Heart right ventricle (tissue), 16 donors: ENCODE results near the gene PIM1. TPM values are rescaled to one million over a fixed set of nuclear protein-coding genes. Genes with fewer than 3 reads are reported as not detected.

Experiments
- ATAC-seq, 8 donors: fragments of 200-7000 bp; cut with Tn5 transposase; one replicate each; pipeline ENCODE4 v1.9.1; 2020; ENCODE audit warnings: mild to moderate bottlenecking in 8 of 8, moderate library complexity in 8 of 8, moderate number of reproducible peaks in 1 of 8
- DNase-seq, 2 donors: peaks; one replicate each; pipeline ENCODE4 v3.0.0-alpha.2; 2020
- H3K27ac ChIP-seq, 10 donors: fragments of 200-600 bp; sonication (generic) in 2 of 10; one replicate each; pipeline versions ENCODE4 v1.5.0 to v1.8.0; 2020 to 2022; ENCODE audit warnings: mild to moderate bottlenecking in 3 of 10
- H3K27me3 ChIP-seq, 7 donors: fragments of 200-600 bp; one replicate each; pipeline ENCODE4 v1.8.0; 2021 to 2022; ENCODE audit warnings: mild to moderate bottlenecking in 2 of 7
- H3K36me3 ChIP-seq, 9 donors: fragments of 200-600 bp; sonication (generic) in 1 of 9; one replicate each; pipeline versions ENCODE4 v1.5.0 to v1.8.0; 2020 to 2022; ENCODE audit warnings: mild to moderate bottlenecking in 2 of 9
- H3K4me1 ChIP-seq, 9 donors: fragments of 200-600 bp; sonication (generic) in 1 of 9; one replicate each; pipeline versions ENCODE4 v1.5.0 to v1.8.0; 2020 to 2022; ENCODE audit warnings: mild to moderate bottlenecking in 4 of 9
- H3K4me3 ChIP-seq, 10 donors: fragments of 200-600 bp; sonication (generic) in 2 of 10; one replicate each; pipeline versions ENCODE4 v1.5.0 to v1.8.0; 2020 to 2022; ENCODE audit warnings: mild to moderate bottlenecking in 7 of 10, moderate library complexity in 2 of 10
- H3K9me3 ChIP-seq, 11 donors: fragments of 200-600 bp in 10 of 11; sonication (generic) in 2 of 11; one replicate each; pipeline versions ENCODE4 v1.5.0 to v1.8.0; 2013 to 2022; ENCODE audit warnings: mild to moderate bottlenecking in 2 of 11, control low read depth in 1 of 11, moderate library complexity in 1 of 11
- WGBS, 2 donors: extraction: QIAGEN DNeasy Blood & Tissue Kit; methylation state at CpG; one replicate each; pipeline ENCODE4 v1.1.7; 2013; ENCODE audit warnings: inconsistent platforms in 1 of 2; 5-methylcytosine and 5-hydroxymethylcytosine counted together
- intact Hi-C, 10 donors: fragments of 100-400 bp; cut with DNase I; formaldehyde crosslinking; loops; one replicate each; pipeline versions ENCODE4 v1.11.1 to v1.14.2; 2022
- polyA plus RNA-seq, 2 donors: library from polyadenylated mRNA; stranded (reverse); fragments of 200-250 nt; gene quantifications; one replicate each; pipeline ENCODE4 v1.2.3, GENCODE V29; 2013
- total RNA-seq, 10 donors: library from RNA; stranded (reverse); fragmentation: NEBNext Ultra II Directional in 3 of 10; extraction: Animal tissue kit (Norgen Biotek cat#: 25700) in 3 of 10; gene quantifications; one replicate each; pipeline versions ENCODE4 v1.2.1 to v1.2.4, GENCODE V29; 2021 to 2023
- TF ChIP-seq, protein P1 (sequence below), 9 donors: fragments of 200-600 bp; sonication (generic) in 2 of 9; IDR thresholded peaks; one replicate each; pipeline versions ENCODE4 v1.5.0 to v1.8.0; 2021 to 2022; ENCODE audit warnings: antibody characterized with exemption in 9 of 9, mild to moderate bottlenecking in 5 of 9, moderate library complexity in 1 of 9
- donor health status: Arrhythmogenic right ventricular cardiomyopathy.
- donor health status: ischemic (EF 13 %, LVEDD 7.1; RV severe dilation, severe dysfunction).
- donor health status: healthy with polysubstance abuse.
- donor health status: DM: no; HTN: yes; CAD: no.
- donor health status: DM: no; HTN: no; CAD: no.
- donor health status: ischemic (EF 25% LVEDD 6.9; RV normal size, moderate dysfunction).
- donor health status: ischemic (EF 25% LVEDD 5.7; RV mildly dilated, moderate dysfunction).
- donor health status: healthy.
- donor health status: DM: yes; HTN: yes; CAD: no.
- donor health status: Ischemic cardiomyopathy.
- donor health status: ischemic (EF 35%, LVEDD 5.7; RV mildly dilated, moderate dysfunction).
- donor health status: nonischemic (EF 11% LVEDD 7.7; RV severe dilation, severe dysfunction).
- donor health status: DM: yes; HTN: yes; CAD: no.
- donor health status: PGD.
- donor health status: ischemic (EF 29% LVEDD 5.4; RV normal size, mild dysfunction).
- donor health status: nonischemic (EF 23%, LVEDD 6.1; RV moderate dilation, normal function).

The PIM1 gene
- total and polyA plus RNA-seq, 12 donors: 9.2 to 106 (median 16.3) TPM

DNA sequence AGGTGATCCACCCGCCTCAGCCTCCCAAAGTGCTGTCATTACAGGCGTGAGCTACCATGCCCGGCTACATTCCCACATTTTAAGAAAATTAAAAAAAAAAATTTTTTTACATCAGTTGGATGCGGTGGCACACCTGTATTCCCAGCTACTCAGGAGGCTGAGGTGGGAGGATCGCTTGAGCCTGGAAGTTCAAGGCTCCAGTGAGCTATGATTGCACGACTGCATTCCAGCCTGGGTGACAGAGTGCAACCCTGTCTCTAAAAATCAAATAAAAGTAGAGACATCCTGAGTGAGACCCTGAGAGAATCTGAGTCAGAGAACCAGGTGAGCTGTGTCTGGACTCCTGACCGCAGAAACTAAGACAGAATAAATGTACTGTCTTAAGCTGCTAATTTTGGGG is 38.8 kb downstream of the PIM1 start:
- Histone ChIP-seq H3K4me1 (peaks cover 0 to 46% (median 0%) of the 10 kb centered on the region in 9 donors), H3K27ac (peak overlapping the region in 1 of 10 donors; percentile 72), H3K4me3 (no peak overlapping the region), H3K36me3 (no peaks in the 10 kb centered on the region), H3K9me3 (no peaks in the 10 kb centered on the region), H3K27me3 (no peaks in the 10 kb centered on the region)
- WGBS, 2 donors: 96 to 97% methylated on average over 7 of the region's 7 CpGs
- ATAC-seq (no peak), DNase-seq (no peak)
- TF ChIP-seq, protein P1, sequence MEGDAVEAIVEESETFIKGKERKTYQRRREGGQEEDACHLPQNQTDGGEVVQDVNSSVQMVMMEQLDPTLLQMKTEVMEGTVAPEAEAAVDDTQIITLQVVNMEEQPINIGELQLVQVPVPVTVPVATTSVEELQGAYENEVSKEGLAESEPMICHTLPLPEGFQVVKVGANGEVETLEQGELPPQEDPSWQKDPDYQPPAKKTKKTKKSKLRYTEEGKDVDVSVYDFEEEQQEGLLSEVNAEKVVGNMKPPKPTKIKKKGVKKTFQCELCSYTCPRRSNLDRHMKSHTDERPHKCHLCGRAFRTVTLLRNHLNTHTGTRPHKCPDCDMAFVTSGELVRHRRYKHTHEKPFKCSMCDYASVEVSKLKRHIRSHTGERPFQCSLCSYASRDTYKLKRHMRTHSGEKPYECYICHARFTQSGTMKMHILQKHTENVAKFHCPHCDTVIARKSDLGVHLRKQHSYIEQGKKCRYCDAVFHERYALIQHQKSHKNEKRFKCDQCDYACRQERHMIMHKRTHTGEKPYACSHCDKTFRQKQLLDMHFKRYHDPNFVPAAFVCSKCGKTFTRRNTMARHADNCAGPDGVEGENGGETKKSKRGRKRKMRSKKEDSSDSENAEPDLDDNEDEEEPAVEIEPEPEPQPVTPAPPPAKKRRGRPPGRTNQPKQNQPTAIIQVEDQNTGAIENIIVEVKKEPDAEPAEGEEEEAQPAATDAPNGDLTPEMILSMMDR (IDR thresholded peaks at IDR 0.05): no peak
- intact Hi-C loops: loop anchor here in 5 of 10 donors (2.0 to 10.0 kb wide), 7 partner anchors 34 to 444 kb away; partner anchors contain the start of gene C6orf89 (in 1 of the 5)

DNA sequence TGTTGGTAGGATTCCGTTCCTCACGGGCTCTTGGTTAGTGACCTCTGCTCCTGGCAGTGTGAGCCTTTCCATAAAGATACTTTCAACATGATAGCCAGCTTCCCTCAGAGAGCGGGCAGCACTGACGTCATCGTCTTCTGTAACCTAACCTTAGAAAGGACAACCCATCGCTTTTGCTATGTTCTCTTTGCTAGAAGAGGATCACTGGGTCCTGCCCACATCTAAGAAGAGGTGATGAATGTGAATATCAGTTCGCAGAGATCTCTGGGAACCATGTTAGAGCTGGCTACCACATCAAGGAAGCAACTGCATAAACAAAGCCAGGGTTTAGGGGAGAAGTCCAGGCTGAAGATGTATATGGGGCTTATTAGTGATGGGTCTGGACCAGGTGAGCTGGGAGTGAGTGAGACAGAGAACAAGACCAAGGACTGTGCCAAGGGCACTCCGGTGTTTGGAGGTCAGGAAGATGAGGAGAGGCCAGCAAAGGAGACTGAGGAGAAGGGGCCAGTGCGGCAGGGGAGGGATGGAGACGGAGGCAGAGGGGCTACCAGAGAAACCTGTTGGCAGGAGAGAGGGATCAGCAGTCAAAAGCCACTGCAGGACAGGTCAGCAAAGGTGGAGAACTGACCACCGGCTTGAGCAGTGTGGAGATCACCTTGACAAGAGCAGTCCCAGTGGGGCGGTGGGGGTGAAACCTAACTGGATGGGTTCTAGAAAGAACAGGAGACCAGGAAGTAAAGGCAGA is 39.7 kb downstream of the PIM1 start:
- TF ChIP-seq, protein P1 (IDR thresholded peaks at IDR 0.05): no peak
- no peak overlapping the region for H3K4me3 ChIP-seq
- DNase-seq: no peak
- ATAC-seq: peak in 1 of 8 donors; percentile 7
- H3K27me3 ChIP-seq: no peaks in the 10 kb centered on the region
- intact Hi-C loops: loop anchor here in 9 of 10 donors (1.0 to 10.0 kb wide), 16 partner anchors 35 to 445 kb away; partner anchors contain the start of genes C6orf89 (in 5 of the 9), PIM1 (in 1 of the 9) and PPIL1 (in 1 of the 9)
- peak overlapping the region in 1 of 10 donors; percentile 72 for H3K27ac ChIP-seq
- no peaks in the 10 kb centered on the region for H3K36me3 ChIP-seq
- no peaks in the 10 kb centered on the region for H3K9me3 ChIP-seq
- H3K4me1 ChIP-seq: peaks cover 0 to 46% (median 0%) of the 10 kb centered on the region in 9 donors
- WGBS, 2 donors: 90 to 91% methylated on average over 12 of the region's 12 CpGs

DNA sequence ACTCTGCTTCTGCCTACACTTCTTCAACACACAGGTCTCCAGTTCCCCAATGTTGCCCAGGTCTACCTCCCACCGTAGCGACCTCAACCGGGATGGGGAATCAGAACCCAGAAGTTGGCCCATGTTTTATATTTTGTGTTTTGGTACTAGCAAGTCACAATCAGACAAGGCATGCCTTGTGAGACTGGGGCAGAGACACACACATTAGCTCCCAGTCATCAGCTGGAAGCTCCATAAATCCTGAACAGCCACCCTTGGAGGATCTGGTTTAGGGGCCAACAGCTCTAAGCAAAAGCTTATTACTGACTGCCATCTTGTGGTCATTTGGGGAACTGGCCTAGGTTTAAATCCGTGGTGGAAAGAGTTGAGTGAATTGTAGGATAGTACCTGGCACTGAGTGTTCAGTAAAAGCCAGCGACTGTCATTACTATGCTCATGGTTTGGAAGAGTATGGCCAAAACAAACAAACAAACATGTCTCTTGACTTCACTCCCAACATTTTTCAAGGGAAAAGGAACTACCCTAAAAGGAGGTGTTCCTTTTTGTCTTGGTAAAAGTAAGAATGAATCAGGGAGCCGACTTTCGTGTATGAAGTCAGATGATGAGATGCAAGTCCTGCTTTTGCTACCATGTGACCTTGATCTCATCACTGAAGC is 40.5 kb downstream of the PIM1 start:
- H3K36me3 ChIP-seq: no peaks in the 10 kb centered on the region
- peak overlapping the region in 1 of 10 donors; percentile 72 for H3K27ac ChIP-seq
- ATAC-seq (peak; percentile 73 to 87 (median 84)), DNase-seq (peak in 1 of 2 donors; percentile 86)
- no peak overlapping the region for H3K4me3 ChIP-seq
- H3K9me3 ChIP-seq: no peaks in the 10 kb centered on the region
- 56 to 63% methylated on average over 7 of the region's 7 CpGs for WGBS, 2 donors
- intact Hi-C loops: loop anchor here in 8 of 10 donors (1.0 to 10.0 kb wide), 12 partner anchors 38 to 446 kb away; partner anchors contain the start of genes C6orf89 (in 4 of the 8), PIM1 (in 1 of the 8) and PPIL1 (in 1 of the 8)
- TF ChIP-seq, protein P1 (IDR thresholded peaks at IDR 0.05): peak; percentile 91 to 95 (median 92)
- H3K4me1 ChIP-seq: peaks cover 0 to 39% (median 0%) of the 10 kb centered on the region in 9 donors
- no peaks in the 10 kb centered on the region for H3K27me3 ChIP-seq

- Histone ChIP-seq H3K9me3 (no peaks in the 10 kb centered on the region), H3K36me3 (no peaks in the 10 kb centered on the region), H3K4me1 (peaks cover 0 to 27% (median 0%) of the 10 kb centered on the region in 9 donors), H3K4me3 (no peak overlapping the region), H3K27me3 (no peaks in the 10 kb centered on the region), H3K27ac (no peak overlapping the region)
- ATAC-seq (no peak), DNase-seq (no peak)
- TF ChIP-seq, protein P1 (IDR thresholded peaks at IDR 0.05): no peak
- intact Hi-C loops: loop anchor here in 7 of 10 donors (5.0 to 10.0 kb wide), 7 partner anchors 40 to 447 kb away; partner anchors contain the start of genes C6orf89 (in 4 of the 7), PIM1 (in 1 of the 7) and PPIL1 (in 1 of the 7)
- WGBS, 2 donors: 80 to 85% methylated on average over 9 of the region's 9 CpGs
Measured at GRCh38 chr6:37212268-37212667, 42.3 kb downstream of the PIM1 start.
